OCI-LY7 (cell line): Measurements from ENCODE around the gene SOST.

Experiments
- EZH2phosphoT487 ChIP-seq: fragments of 200-600 bp; sonication (generic); IDR thresholded peaks from 2 replicates; pipeline ENCODE4 v1.6.1; 2018; ENCODE audit warnings: low read depth, borderline replicate concordance, mild to moderate bottlenecking, mixed run types, antibody characterized with exemption, low read length, moderate library complexity, mixed read lengths
- TF ChIP-seq, protein P1 (sequence below): fragments of 200-600 bp; sonication (generic); conservative IDR thresholded peaks from 2 replicates; pipeline ENCODE4 v1.5.1; 2014; ENCODE audit warnings: mild to moderate bottlenecking, antibody characterized with exemption, low read length, moderate library complexity, mixed read lengths

DNA sequence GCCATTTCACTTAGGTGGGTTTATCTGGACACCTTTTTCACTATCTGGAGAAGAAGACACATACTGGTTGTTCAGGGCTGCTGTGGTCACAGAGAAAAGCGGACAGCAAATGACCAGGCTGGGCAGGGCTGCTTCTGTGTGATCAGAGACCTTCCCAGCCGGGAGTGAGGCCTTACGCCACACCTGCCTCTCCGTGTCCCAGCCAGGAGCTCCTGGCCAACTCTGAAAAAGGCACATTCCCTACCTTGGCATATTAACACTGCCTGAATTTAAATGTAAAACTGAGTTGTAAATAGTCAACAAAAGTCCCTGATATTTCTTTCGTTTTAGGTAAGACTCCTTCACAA lies 9.1 kb upstream of the SOST start:
- TF ChIP-seq, protein P1, sequence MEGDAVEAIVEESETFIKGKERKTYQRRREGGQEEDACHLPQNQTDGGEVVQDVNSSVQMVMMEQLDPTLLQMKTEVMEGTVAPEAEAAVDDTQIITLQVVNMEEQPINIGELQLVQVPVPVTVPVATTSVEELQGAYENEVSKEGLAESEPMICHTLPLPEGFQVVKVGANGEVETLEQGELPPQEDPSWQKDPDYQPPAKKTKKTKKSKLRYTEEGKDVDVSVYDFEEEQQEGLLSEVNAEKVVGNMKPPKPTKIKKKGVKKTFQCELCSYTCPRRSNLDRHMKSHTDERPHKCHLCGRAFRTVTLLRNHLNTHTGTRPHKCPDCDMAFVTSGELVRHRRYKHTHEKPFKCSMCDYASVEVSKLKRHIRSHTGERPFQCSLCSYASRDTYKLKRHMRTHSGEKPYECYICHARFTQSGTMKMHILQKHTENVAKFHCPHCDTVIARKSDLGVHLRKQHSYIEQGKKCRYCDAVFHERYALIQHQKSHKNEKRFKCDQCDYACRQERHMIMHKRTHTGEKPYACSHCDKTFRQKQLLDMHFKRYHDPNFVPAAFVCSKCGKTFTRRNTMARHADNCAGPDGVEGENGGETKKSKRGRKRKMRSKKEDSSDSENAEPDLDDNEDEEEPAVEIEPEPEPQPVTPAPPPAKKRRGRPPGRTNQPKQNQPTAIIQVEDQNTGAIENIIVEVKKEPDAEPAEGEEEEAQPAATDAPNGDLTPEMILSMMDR, result no peak
- no peak for TF ChIP-seq EZH2phosphoT487
